GM18508 (cell line): ENCODE results near the gene RNASE7.

Experiments used
- ATAC-seq: cut with Tn5 transposase; IDR thresholded peaks from one replicate; pipeline ENCODE4 v1.9.1; 2021; ENCODE audit warnings: moderate number of reproducible peaks; ENCODE audit not compliant: insufficient read depth, unreplicated experiment

The RNASE7 gene

GRCh38 chr14:21083565-21084325, 41.6 kb downstream of the RNASE7 start:
- ATAC-seq, result no peak

- ATAC-seq, result no peak
These were observed 42.2 kb downstream of the RNASE7 start for GRCh38 chr14:21084396-21084795.

- no peak for ATAC-seq
These were observed 43.1 kb downstream of the RNASE7 start for GRCh38 chr14:21084998-21085853.

- no peak for ATAC-seq
These were observed 44.7 kb downstream of the RNASE7 start for GRCh38 chr14:21086908-21087293.

- ATAC-seq, result no peak
These were observed 45.3 kb downstream of the RNASE7 start for GRCh38 chr14:21087294-21088091.

- no peak for ATAC-seq
These were observed 46.5 kb downstream of the RNASE7 start for GRCh38 chr14:21088687-21089086.

GRCh38 chr14:21089271-21089670, 47.1 kb downstream of the RNASE7 start:
- ATAC-seq, result no peak

- ATAC-seq, result no peak
These were observed 47.7 kb downstream of the RNASE7 start for GRCh38 chr14:21089877-21090193.

- ATAC-seq, result no peak
These were observed 48.2 kb downstream of the RNASE7 start for GRCh38 chr14:21090194-21090939.

- no peak for ATAC-seq
These were observed 48.9 kb downstream of the RNASE7 start for GRCh38 chr14:21090940-21091663.

GRCh38 chr14:21091821-21092272, 49.7 kb downstream of the RNASE7 start:
- no peak for ATAC-seq

- no peak for ATAC-seq
These were observed 50.3 kb downstream of the RNASE7 start for GRCh38 chr14:21092273-21093011.

- ATAC-seq, result no peak
These were observed 50.9 kb downstream of the RNASE7 start for GRCh38 chr14:21093018-21093417.
